ENCODE measurements around the gene OIP5. TPM values are rescaled to one million over a fixed set of nuclear protein-coding genes. Genes with fewer than 3 reads are reported as not detected.
A peak's percentile ranks its signal among the peaks of the same experiment; 100 is the strongest.
"Not testable (repeated sequence)": the region's sequence is repeated elsewhere in the genome, so short reads cannot be mapped to it uniquely, and the experiment has no call there.

OIP5 gene
- total RNA-seq (2014; rRNA removed; shearing (Covaris generic)), result 37.9 and 61.9 TPM in 2 replicates

GRCh38 chr15:41332194-41333025 lies at the start of gene OIP5, which contains the start of gene NUSAP1:
Gene OIP5, minus strand, starts transcription at chr15:41332591. Its CDS starts 30 bp downstream, at chr15:41332561.
Gene NUSAP1, plus strand, starts transcription at chr15:41332881. Its CDS starts 77 bp downstream, at chr15:41332958.
- peak; percentile 100 for DNase-seq (ENCODE audit: low read depth)

- peak; percentile 31 for DNase-seq (ENCODE audit: low read depth)
Measured at GRCh38 chr15:41377978-41378377, 45.6 kb upstream of the OIP5 start.

- no peak for DNase-seq (ENCODE audit: low read depth)
Measured at GRCh38 chr15:41367418-41367817, 35.0 kb upstream of the OIP5 start.

DNA sequence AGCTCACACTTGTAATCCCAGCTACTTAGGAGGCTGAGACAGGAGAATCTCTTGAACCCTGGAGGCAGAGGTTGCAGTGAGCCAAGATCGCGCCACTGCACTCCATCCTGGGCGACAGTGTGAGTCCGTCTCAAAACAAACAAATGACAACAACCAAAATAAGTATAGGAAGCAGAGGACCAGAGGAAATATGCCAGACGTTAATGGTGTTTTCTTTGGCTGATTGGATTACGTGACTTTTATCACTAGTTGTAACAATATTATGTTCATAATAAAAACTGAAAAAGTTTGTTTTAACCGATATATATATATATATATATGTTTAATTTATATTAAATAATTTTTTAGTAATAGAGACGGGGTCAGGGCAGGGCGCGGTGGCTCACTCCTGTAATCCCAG lies 22.0 kb upstream of the OIP5 start:
- no peak for DNase-seq (ENCODE audit: low read depth)

DNA sequence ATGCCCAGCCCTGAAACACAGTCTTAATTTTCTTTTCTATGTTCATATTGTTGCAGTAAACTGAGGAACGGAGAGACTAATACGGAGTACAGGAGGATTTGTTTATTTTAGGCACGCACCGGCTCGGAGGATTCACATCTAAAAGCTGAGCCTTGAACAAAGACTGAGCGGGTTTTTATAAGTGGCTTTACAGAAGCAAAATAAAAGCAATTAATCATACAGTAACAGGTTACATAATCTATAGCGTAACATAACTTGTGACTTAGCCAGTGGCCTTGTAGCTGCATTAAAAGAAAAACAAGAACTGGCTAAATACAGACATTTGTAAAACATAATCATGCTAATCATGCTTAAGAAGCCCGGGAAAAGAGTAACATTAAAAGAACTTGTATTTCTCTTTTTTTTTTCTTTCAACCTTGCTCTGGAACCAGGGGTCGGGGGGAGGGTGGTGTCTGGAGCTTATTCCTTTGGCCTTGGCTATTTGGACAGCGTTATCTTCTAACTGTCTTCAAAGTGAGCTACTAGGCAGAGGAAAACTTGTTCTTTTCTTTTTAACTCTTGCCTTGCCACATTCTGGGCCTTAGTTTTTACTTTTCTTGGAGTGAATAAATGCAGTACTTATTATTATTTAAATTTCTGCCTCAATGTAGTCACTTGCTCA lies 17.8 kb upstream of the OIP5 start:
- DNase-seq (ENCODE audit: low read depth), result no peak

GRCh38 chr15:41347236-41347635 lies 14.8 kb upstream of the OIP5 start:
- DNase-seq (ENCODE audit: low read depth), result no peak

- DNase-seq (ENCODE audit: low read depth), result no peak
Measured at GRCh38 chr15:41341519-41341918, 9.1 kb upstream of the OIP5 start.

- DNase-seq (ENCODE audit: low read depth), result peak; percentile 20
Measured at GRCh38 chr15:41340189-41340695, 7.9 kb upstream of the OIP5 start.

DNA sequence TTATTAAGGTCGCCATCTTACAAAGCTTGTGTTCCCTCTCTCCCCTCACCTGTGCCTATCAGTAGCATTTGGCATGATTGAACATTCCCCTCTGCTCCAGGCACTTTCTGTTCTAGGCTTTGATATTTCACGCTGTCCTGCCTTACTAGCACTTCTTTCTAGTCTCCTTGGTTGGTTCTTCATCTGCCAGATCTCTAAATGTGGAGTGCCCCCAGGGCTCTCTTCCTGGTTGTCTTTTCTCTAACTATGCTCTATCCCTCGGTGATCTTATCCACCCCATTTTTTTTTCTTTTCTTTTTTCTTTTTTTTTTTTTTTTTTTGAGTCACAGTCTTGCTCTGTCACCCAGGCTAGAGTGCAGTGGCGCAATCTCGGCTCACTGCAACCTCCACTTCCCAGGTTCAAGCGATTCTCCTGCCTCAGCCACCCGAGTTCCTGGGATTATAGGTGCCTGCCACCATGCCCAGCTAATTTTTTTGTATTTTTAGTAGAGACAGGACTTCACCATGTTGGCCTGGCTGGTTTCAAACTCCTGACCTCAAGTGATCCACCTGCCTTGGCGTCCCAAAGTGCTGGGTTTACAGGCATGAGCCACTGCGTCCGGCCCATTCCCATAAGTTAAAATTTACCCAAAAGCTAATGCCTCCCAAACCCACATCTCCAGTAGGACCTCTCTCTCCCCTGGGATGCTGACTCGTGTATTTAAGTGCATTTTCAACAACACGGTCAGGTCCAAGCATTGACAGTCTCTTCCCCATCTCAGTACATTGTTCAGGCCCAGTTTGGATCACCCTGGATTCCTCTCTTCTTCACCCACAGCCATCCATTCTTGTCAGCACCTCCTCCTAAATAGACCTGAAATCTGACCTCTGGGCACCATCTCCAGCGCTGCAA lies 5.5 kb upstream of the OIP5 start:
- DNase-seq (ENCODE audit: low read depth), result peak; percentile 32

DNA sequence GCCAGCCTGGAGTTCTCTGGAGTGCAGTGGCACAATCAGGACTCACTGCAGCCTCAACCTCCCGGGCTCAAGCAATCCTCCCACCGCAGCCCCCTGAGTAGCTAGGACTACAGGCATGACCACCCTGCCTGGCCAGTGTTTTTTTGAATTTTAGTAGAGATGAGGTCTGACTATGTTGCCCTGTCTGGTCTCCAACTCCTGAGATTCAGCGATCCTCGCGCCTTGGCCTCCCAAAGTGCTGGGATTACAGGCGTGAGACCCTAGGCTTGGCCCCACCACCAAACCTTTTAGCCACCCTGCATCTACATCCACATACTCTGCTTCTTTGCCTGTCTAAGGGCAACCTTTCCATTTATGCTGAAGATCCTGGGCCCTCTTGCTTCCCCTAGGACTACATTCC lies 4.7 kb upstream of the OIP5 start:
- no peak for DNase-seq (ENCODE audit: low read depth)

- DNase-seq (ENCODE audit: low read depth), result no peak
Measured at GRCh38 chr15:41336549-41336948, 4.2 kb upstream of the OIP5 start.

- DNase-seq (ENCODE audit: low read depth), result peak; percentile 10
Measured at GRCh38 chr15:41334293-41335120, 2.1 kb upstream of the OIP5 start.

DNA sequence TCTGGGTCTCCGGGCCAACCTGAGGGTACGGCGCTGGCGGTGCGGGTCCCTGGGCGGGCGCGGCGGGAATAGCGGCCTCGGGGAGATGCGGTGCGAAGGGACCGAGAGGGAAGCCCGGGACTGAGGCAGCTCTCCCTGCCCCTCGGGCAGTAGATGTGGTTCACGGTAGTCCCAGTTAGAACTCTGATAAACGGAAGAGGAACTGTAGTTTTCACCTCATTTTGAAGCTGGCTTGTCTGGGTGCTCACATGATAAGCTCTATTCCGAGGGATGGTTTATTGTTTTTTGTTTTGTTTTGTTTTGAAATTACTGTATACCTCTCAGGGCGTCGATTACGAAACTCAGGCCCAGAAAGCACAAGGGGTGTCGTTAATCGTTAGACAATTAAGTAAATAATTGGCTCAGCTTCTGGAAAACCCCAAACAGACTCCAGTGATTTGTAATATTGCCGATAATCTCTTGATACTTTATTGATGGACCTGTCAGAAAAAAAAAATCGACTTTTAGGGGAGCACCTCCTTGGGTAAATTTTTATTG lies 703 bp upstream of the OIP5 start:
- no peak for DNase-seq (ENCODE audit: low read depth)

DNA sequence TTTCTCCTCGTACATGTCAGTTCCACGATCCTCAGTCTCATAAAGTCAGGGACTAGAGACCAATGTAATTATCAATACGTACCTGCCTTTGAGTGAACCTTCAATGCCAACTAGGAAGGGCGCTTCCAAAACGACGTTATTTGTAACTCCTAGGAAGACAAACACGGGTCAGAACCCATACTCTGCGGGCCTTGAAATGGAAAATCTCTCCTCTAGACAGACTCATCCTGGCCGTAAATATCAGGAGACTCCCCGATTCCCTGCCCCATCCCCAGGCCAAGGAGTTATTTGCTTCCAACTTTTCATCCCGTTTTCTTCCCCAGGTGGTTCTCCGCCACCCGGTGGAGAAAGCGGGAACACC lies 578 bp downstream of the OIP5 start:
- peak; percentile 70 for DNase-seq (ENCODE audit: low read depth)

DNA sequence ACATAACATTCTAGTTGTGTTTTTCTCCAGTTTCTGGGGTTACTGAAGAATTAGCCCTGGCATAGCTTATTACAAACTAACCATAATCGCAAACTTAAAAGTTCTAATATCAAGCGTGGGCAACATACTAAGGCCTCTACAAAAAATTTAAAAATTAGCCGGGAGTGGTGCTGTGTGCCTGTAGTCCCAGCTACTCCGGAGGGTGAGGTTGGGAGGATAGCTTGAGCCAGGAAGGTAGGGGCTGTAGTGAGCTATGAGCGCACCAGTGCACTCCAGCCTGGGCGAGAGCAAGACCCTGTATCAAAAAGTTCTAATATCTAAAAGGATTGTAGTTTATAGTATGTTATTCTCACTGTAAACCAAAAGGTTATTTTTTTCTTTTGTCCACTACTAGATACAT lies 1.1 kb downstream of the OIP5 start:
- no peak for DNase-seq (ENCODE audit: low read depth)

DNA sequence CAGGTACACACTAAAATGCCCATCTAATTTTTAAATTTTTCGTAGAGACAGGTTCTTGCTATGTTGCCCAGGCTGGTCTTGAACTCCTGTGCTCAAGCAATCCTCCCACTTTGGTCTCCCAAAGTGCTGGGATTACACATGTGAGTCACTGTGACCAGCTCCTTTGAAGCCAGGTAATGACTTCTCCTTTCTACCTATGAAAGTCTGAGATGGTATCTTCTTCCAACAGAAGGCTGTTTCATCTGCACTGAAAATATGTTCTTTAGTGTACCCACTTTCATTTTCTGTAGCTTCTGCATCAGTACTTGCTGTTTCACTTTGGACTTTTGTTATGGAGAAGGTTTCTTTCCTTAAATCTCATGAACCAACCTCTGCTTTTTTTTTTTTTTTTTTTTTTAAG lies 8.8 kb downstream of the OIP5 start:
- no peak for DNase-seq (ENCODE audit: low read depth)

DNA sequence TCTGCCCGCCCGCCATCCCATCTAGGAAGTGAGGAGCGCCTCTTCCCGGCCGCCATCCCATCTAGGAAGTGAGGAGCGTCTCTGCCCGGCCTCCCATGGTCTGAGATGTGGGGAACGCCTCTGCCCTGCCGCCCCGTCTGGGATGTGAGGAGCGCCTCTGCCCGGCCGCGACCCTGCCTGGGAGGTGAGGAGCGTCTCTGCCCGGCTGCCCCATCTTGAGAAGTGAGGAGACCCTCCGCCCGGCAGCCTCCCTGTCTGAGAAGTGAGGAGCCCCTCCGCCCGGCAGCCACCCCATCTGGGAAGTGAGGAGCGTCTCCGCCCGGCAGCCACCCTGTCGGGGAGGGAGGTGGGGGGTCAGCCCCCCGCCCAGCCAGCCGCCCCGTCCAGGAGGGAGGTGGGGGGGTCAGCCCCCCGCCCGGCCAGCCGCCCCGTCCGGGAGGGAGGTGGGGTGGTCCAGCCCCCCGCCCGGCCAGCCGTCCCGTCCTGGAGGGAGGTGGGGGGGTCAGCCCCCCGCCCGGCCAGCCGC lies 11.5 kb downstream of the OIP5 start:
- not testable (repeated sequence) for DNase-seq (ENCODE audit: low read depth)

- no peak for DNase-seq (ENCODE audit: low read depth)
Measured at GRCh38 chr15:41309226-41309905, 23.0 kb downstream of the OIP5 start.

DNA sequence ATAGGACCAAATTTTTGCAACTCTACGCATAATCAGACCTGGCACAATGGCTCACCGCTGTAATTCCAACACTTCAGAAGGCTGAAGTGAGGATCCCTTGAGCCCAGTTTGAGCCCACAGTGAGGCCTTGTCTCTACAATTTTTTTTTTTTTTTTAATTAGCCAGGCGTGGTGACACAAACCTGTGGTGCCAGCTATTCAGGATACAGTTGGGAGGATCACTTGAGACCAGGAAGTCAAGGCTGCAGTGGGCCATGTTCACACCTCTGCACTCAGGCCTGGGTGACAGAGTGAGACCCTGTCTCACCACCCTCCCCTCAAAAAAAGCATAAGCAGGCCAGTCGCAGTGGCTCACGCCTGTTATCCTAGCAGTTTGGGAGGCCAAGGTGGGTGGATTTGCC lies 24.7 kb downstream of the OIP5 start:
- no peak for DNase-seq (ENCODE audit: low read depth)
